CD14-positive monocyte (primary cell): ENCODE results near the gene ASTN1. TPM values are rescaled to one million over a fixed set of nuclear protein-coding genes. Genes with fewer than 3 reads are reported as not detected.

Experiments
- DNase-seq, 3 donors: peaks; one replicate each; pipeline ENCODE4 v3.0.0-alpha.2; 2011 to 2022
- H2AFZ ChIP-seq: 2 replicates; pipeline ENCODE4 v1.6.0; 2012; ENCODE audit warnings: mild to moderate bottlenecking, low read depth, low read length, inconsistent platforms; ENCODE audit not compliant: insufficient read depth, poor library complexity, severe bottlenecking
- H3K27ac ChIP-seq, 2 donors: 1 replicate in 1 of 2; 2 replicates in 1 of 2; pipeline ENCODE4 v1.5.1; 2012 to 2013; ENCODE audit warnings: low read length in 2 of 2, control low read depth in 1 of 2, inconsistent platforms in 1 of 2, low read depth in 1 of 2, mild to moderate bottlenecking in 1 of 2
- H3K27me3 ChIP-seq, 2 donors: one replicate each; pipeline versions ENCODE4 v1.6.0 to v1.6.1; 2011 to 2013; ENCODE audit warnings: low read length in 2 of 2; ENCODE audit not compliant: control insufficient read depth in 2 of 2, insufficient read depth in 2 of 2
- H3K36me3 ChIP-seq, 2 donors: replicated peaks in 1 of 2; 1 replicate in 1 of 2; 2 replicates in 1 of 2; pipeline versions ENCODE4 v1.5.1 to v1.6.1; 2012 to 2013; ENCODE audit warnings: low read length in 2 of 2, control low read depth in 1 of 2, inconsistent platforms in 1 of 2, mild to moderate bottlenecking in 1 of 2; ENCODE audit not compliant: insufficient read depth in 2 of 2, control insufficient read depth in 1 of 2
- H3K4me1 ChIP-seq, 2 donors: 1 replicate in 1 of 2; 2 replicates in 1 of 2; pipeline versions ENCODE4 v1.5.1 to v1.6.1; 2012 to 2013; ENCODE audit warnings: low read length in 2 of 2, control low read depth in 1 of 2, inconsistent platforms in 1 of 2, mild to moderate bottlenecking in 1 of 2, moderate library complexity in 1 of 2; ENCODE audit not compliant: insufficient read depth in 2 of 2, control insufficient read depth in 1 of 2
- H3K4me2 ChIP-seq: replicated peaks from 2 replicates; pipeline ENCODE3; 2012; ENCODE audit warnings: low read length, moderate library complexity, mild to moderate bottlenecking; ENCODE audit not compliant: poor library complexity, severe bottlenecking; ENCODE audit errors: extremely low read depth
- H3K4me3 ChIP-seq, 3 experiments: fragments of 200-600 bp in 1 of 3; sonication (generic) in 1 of 3; replicated peaks in 1 of 3; 1 replicate in 2 of 3; 2 replicates in 1 of 3; pipeline ENCODE4 v1.5.1; 2011 to 2013; ENCODE audit warnings: low read length in 3 of 3, mild to moderate bottlenecking in 3 of 3, control low read depth in 2 of 3, low read depth in 2 of 3, inconsistent platforms in 1 of 3, moderate library complexity in 1 of 3
- H3K79me2 ChIP-seq: 2 replicates; pipeline ENCODE4 v1.6.0; 2012; ENCODE audit warnings: mild to moderate bottlenecking, control low read depth, inconsistent platforms, low read length, moderate library complexity; ENCODE audit not compliant: insufficient read depth
- H3K9ac ChIP-seq: 2 replicates; pipeline ENCODE4 v1.6.0; 2017; ENCODE audit warnings: low read length, mild to moderate bottlenecking; ENCODE audit not compliant: insufficient read depth, poor library complexity, severe bottlenecking
- H3K9me3 ChIP-seq, 2 donors: replicated peaks in 1 of 2; 1 replicate in 1 of 2; 2 replicates in 1 of 2; pipeline versions ENCODE4 v1.5.1 to v1.6.1; 2012 to 2013; ENCODE audit warnings: low read length in 2 of 2, control low read depth in 1 of 2; ENCODE audit not compliant: control insufficient read depth in 1 of 2, insufficient read depth in 1 of 2
- H4K20me1 ChIP-seq: 2 replicates; pipeline ENCODE4 v1.6.0; 2012; ENCODE audit warnings: mild to moderate bottlenecking, low read length, control low read depth, moderate library complexity; ENCODE audit not compliant: insufficient read depth
- H3K27ac Mint-ChIP-seq, 7 donors: one replicate each; pipeline ENCODE4 v1.8.0; 2020; ENCODE audit warnings: mild to moderate bottlenecking in 7 of 7, mixed read lengths in 7 of 7, moderate library complexity in 6 of 7, inconsistent platforms in 2 of 7
- H3K27me3 Mint-ChIP-seq, 3 donors: one replicate each; pipeline ENCODE4 v1.8.0; 2021 to 2022; ENCODE audit warnings: low read depth in 3 of 3, mild to moderate bottlenecking in 3 of 3, mixed read lengths in 3 of 3, moderate library complexity in 3 of 3, inconsistent platforms in 1 of 3
- H3K36me3 Mint-ChIP-seq, 2 donors: one replicate each; pipeline ENCODE4 v1.8.0; 2020; ENCODE audit warnings: mixed read lengths in 2 of 2, inconsistent platforms in 1 of 2, mild to moderate bottlenecking in 1 of 2
- H3K4me1 Mint-ChIP-seq: one replicate; pipeline ENCODE4 v1.8.0; 2020; ENCODE audit warnings: mild to moderate bottlenecking, mixed read lengths
- H3K4me3 Mint-ChIP-seq, 2 donors: one replicate each; pipeline ENCODE4 v1.8.0; 2020; ENCODE audit warnings: mild to moderate bottlenecking in 2 of 2, mixed read lengths in 2 of 2, moderate library complexity in 1 of 2
- H3K9me3 Mint-ChIP-seq, 7 donors: one replicate each; pipeline ENCODE4 v1.8.0; 2020 to 2022; ENCODE audit warnings: mixed read lengths in 7 of 7, mild to moderate bottlenecking in 6 of 7, moderate library complexity in 6 of 7, inconsistent platforms in 2 of 7
- CTCF ChIP-seq: fragments of 200-600 bp; IDR thresholded peaks from one replicate; pipeline ENCODE4 v1.8.0; 2022; ENCODE audit warnings: antibody characterized with exemption, mild to moderate bottlenecking
- WGBS: methylation state at CpG from one replicate; pipeline ENCODE4 v1.1.5; 2013; ENCODE audit warnings: missing lambda C conversion rate; ENCODE audit not compliant: insufficient coverage; 5-methylcytosine and 5-hydroxymethylcytosine counted together
- intact Hi-C, 2 donors: fragments of 100-400 bp; cut with micrococcal nuclease; formaldehyde crosslinking; loops; one replicate each; pipeline versions ENCODE4 v1.15.0 to v1.15.1; 2023
- polyA plus RNA-seq, 3 donors: library from polyadenylated mRNA; depleted of rRNA in 1 of 3; unstranded in 2 of 3; stranded (reverse) in 1 of 3; fragments of 300-500 nt in 2 of 3; fragments of >200 nt in 1 of 3; fragmentation: Illumina TruSeq in 2 of 3; gene quantifications; 1 replicate in 2 of 3; 2 replicates in 1 of 3; pipeline ENCODE4 v1.2.3, GENCODE V29; 2012 to 2021

Gene ASTN1
- polyA plus RNA-seq, 3 donors: not detected

- Histone ChIP-seq H3K36me3 (no peaks in the 10 kb centered on the region), H3K4me1 (no peaks in the 10 kb centered on the region), H3K79me2 (no peaks in the 10 kb centered on the region), H3K9ac (no peak overlapping the region), H3K27ac (no peak overlapping the region), H2AFZ (no peak overlapping the region), H3K9me3 (no peaks in the 10 kb centered on the region), H3K4me3 (no peak overlapping the region), H3K4me2 (no peak overlapping the region), H4K20me1 (no peaks in the 10 kb centered on the region), H3K27me3 (no peaks in the 10 kb centered on the region)
- no CpG with 5 or more reads among the region's 1 CpG for WGBS
- no peak for DNase-seq
- intact Hi-C loops: no loop called here
- no peaks in the 10 kb centered on the region for H3K4me1 Mint-ChIP-seq
- H3K36me3 Mint-ChIP-seq: no peaks in the 10 kb centered on the region
- no peak overlapping the region for H3K27ac Mint-ChIP-seq
- H3K9me3 Mint-ChIP-seq: peaks cover 0 to 7% (median 2%) of the 10 kb centered on the region in 7 donors
- H3K27me3 Mint-ChIP-seq: peaks cover 0 to 2% (median 1%) of the 10 kb centered on the region in 3 donors
- H3K4me3 Mint-ChIP-seq: no peak overlapping the region
- TF ChIP-seq CTCF: no peak
Measured at GRCh38 chr1:177010211-177010825, 154.2 kb downstream of the ASTN1 start.

GRCh38 chr1:177008653-177009052 lies 155.9 kb downstream of the ASTN1 start:
- intact Hi-C loops: no loop called here
- TF ChIP-seq CTCF: no peak
- Mint-ChIP-seq H3K4me3 (no peak overlapping the region), H3K9me3 (peaks cover 0 to 7% (median 0%) of the 10 kb centered on the region in 7 donors), H3K4me1 (no peaks in the 10 kb centered on the region), H3K36me3 (no peaks in the 10 kb centered on the region), H3K27me3 (peaks cover 0 to 4% (median 0%) of the 10 kb centered on the region in 3 donors), H3K27ac (no peak overlapping the region)
- 81% methylated on average over 2 of the region's 3 CpGs for WGBS
- no peaks in the 10 kb centered on the region for H3K27me3 ChIP-seq
- no peak overlapping the region for H3K4me3 ChIP-seq
- H3K4me1 ChIP-seq: no peaks in the 10 kb centered on the region
- H3K4me2 ChIP-seq: no peak overlapping the region
- no peak for DNase-seq
- H4K20me1 ChIP-seq: no peaks in the 10 kb centered on the region
- H3K36me3 ChIP-seq: no peaks in the 10 kb centered on the region
- H3K9me3 ChIP-seq: no peaks in the 10 kb centered on the region
- H3K9ac ChIP-seq: no peak overlapping the region
- no peaks in the 10 kb centered on the region for H3K79me2 ChIP-seq
- H3K27ac ChIP-seq: no peak overlapping the region
- H2AFZ ChIP-seq: no peak overlapping the region
